ENCODE data around the gene GSTP1. TPM values are rescaled to one million over a fixed set of nuclear protein-coding genes. Genes with fewer than 3 reads are reported as not detected.

GSTP1 gene
- total and polyA plus RNA-seq, 2 of the 8 experiments (the other 6 are each of a cell fraction or from before 2014, with no cell fraction given) = 1,454 to 3,329 TPM

- TF ChIP-seq SIN3A (conservative IDR thresholded peaks at IDR 0.05 in 1 of 2, IDR thresholded peaks at IDR 0.05 in 1 of 2; ENCODE audit: low read depth in 1 of 2, low read length in 2 of 2) = no peak
- no peak for TF ChIP-seq POLR2A (IDR thresholded peaks at IDR 0.05; ENCODE audit: control extremely low read depth in 1 of 2, low read depth in 2 of 2, low read length in 2 of 2)
- no peak for TF ChIP-seq ATF3 (IDR thresholded peaks at IDR 0.05; ENCODE audit: insufficient read depth, low read depth, low read length)
- TF ChIP-seq RNF2 (IDR thresholded peaks at IDR 0.05; ENCODE audit: borderline replicate concordance, low read depth, low read length, missing control alignments, poor library complexity, severe bottlenecking) = no peak
- TF ChIP-seq POU5F1 (IDR thresholded peaks at IDR 0.05; ENCODE audit: low read depth, low read length) = no peak
- TF ChIP-seq CTCF (IDR thresholded peaks at IDR 0.05; ENCODE audit: control extremely low read depth in 1 of 3, insufficient read depth in 1 of 3, low read depth in 1 of 3, low read length in 3 of 3) = no peak
- TF ChIP-seq MAX (IDR thresholded peaks at IDR 0.05) = no peak
- no peak for TF ChIP-seq RFX5 (IDR thresholded peaks at IDR 0.05; ENCODE audit: borderline replicate concordance, low read depth, low read length)
These were observed 44.6 kb upstream of the GSTP1 start (continued) for GRCh38 chr11:67538823-67539505.
